Hindlimb muscle (tissue), 1 donor: Measurements from ENCODE around the gene TBC1D13. TPM values are rescaled to one million over a fixed set of nuclear protein-coding genes. Genes with fewer than 3 reads are reported as not detected.
A peak's percentile ranks its signal among the peaks of the same experiment; 100 is the strongest.
"Not testable (repeated sequence)": the region's sequence is repeated elsewhere in the genome, so short reads cannot be mapped to it uniquely, and the experiment has no call there.

Experiments
- DNase-seq: peaks from one replicate; pipeline ENCODE4 v3.0.0-alpha.2; 2013
- polyA plus RNA-seq: library from polyadenylated mRNA; unstranded; fragments of 120-200 nt; gene quantifications from one replicate; pipeline ENCODE4 v1.2.1, GENCODE V29; 2013; ENCODE audit not compliant: insufficient read length

TBC1D13 gene
- polyA plus RNA-seq, result 42.7 TPM

GRCh38 chr9:128786681-128787601 lies at the start of gene TBC1D13:
Gene TBC1D13 (plus strand): TSS chr9:128787253. CDS start chr9:128787354, 101 bp downstream.
- DNase-seq, result peak; percentile 77

GRCh38 chr9:128742401-128742800 lies 44.7 kb upstream of the TBC1D13 start:
- DNase-seq, result no peak

GRCh38 chr9:128743421-128743820 lies 43.6 kb upstream of the TBC1D13 start:
- DNase-seq, result no peak

GRCh38 chr9:128747241-128747640 lies 39.8 kb upstream of the TBC1D13 start:
- DNase-seq, result no peak

- no peak for DNase-seq
Measured at GRCh38 chr9:128750926-128751595, 36.0 kb upstream of the TBC1D13 start.

GRCh38 chr9:128753627-128754026 lies 33.4 kb upstream of the TBC1D13 start:
- no peak for DNase-seq

GRCh38 chr9:128757602-128758001 lies 29.5 kb upstream of the TBC1D13 start:
- no peak for DNase-seq

- no peak for DNase-seq
Measured at GRCh38 chr9:128762671-128763449, 24.2 kb upstream of the TBC1D13 start.

GRCh38 chr9:128764361-128764760 lies 22.7 kb upstream of the TBC1D13 start:
- DNase-seq, result no peak

GRCh38 chr9:128765499-128765898 lies 21.6 kb upstream of the TBC1D13 start:
- no peak for DNase-seq

GRCh38 chr9:128768606-128769005 lies 18.4 kb upstream of the TBC1D13 start:
- no peak for DNase-seq

- DNase-seq, result no peak
Measured at GRCh38 chr9:128770286-128771030, 16.6 kb upstream of the TBC1D13 start.

- DNase-seq, result peak; percentile 13
Measured at GRCh38 chr9:128771094-128771721, 15.8 kb upstream of the TBC1D13 start.

GRCh38 chr9:128771745-128772519 lies 15.1 kb upstream of the TBC1D13 start, which contains the start of gene ZER1:
Gene ZER1 (minus strand): TSS chr9:128771927. CDS start chr9:128755565, 16,362 bp downstream.
- peak; percentile 93 for DNase-seq

GRCh38 chr9:128773049-128773448 lies 14.0 kb upstream of the TBC1D13 start:
- no peak for DNase-seq

- no peak for DNase-seq
Measured at GRCh38 chr9:128774804-128775203, 12.2 kb upstream of the TBC1D13 start.

- not testable (repeated sequence) for DNase-seq
Measured at GRCh38 chr9:128780093-128780492, 7.0 kb upstream of the TBC1D13 start.

- DNase-seq, result no peak
Measured at GRCh38 chr9:128781187-128782070, 5.6 kb upstream of the TBC1D13 start.

- no peak for DNase-seq
Measured at GRCh38 chr9:128782669-128783068, 4.4 kb upstream of the TBC1D13 start.

- DNase-seq, result no peak
Measured at GRCh38 chr9:128785427-128785826, 1.6 kb upstream of the TBC1D13 start.
